Activated T-cell treated with anti-CD3 and anti-CD28 coated beads, Interleukin-2, amount 50 U/mL, for 48 hours (primary cell): Measurements from ENCODE around the gene MYO1A.
A peak's percentile ranks its signal among the peaks of the same experiment; 100 is the strongest.
"Not testable (repeated sequence)": the region's sequence is repeated elsewhere in the genome, so short reads cannot be mapped to it uniquely, and the experiment has no call there.

Source experiments
- DNase-seq, 2 experiments: peaks; one replicate each; pipeline ENCODE4 v3.0.0-alpha.2; 2020

The MYO1A gene

DNA sequence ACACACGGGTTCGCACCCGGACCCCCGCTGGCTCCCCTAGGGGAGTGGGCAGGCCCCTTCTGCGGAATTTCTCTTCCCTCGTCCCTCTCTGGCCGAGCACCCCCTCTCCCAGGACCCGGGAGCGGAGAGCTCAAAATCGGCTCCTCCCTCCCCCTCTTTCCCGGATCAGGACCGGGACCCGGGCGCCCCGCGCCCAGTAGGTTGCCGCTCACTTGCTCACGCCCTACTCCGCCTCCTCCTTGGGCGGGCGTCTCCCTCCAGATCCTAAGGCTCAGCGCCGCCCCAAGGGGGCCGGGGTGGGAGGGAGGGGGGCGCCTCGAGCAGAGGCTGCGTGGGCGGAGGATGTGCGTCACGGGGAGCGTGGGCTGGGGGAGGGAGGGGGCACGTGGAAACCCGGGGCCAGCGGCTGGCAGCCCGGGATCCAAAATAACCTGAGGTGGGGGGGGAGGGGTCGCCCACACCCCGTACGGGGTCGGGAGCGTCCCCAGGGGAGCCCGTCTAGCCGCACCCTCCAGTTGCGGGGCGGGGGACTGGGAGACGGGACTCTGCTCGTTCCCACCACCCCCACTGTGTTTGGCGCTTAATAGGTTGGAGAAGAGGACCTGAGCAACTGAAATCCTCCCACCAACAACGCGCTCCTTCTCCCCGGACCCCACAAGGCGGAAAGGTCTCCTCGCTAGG is 37.2 kb upstream of the MYO1A start:
- DNase-seq, result peak; percentile 94

GRCh38 chr12:57086493-57087009 is 36.6 kb upstream of the MYO1A start:
- DNase-seq, result peak; percentile 66 to 72

DNA sequence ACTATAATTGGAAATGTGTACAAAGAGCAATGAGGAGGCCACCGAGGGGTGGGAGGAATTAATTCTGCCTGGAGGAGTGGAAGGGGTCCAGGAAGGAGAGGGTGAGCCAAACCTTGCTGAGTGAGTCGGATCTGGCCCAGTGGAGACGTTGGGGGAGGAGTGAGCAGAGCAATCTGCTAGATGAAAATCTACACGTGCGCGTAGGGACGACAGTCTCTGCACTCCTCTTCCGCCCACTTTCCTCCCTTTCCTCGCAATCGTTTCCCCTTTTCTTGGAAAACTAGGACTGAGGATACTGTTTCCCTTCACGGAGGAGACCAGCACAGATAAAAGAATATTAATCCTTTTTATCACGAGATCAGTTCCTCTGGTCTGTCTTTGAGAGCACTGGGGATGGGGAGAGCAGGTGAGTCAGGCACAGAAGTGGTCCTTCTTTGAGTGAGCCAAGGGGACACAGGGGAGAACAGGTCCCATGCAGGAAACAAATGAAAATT is 36.1 kb upstream of the MYO1A start:
- peak; percentile 68 to 72 for DNase-seq

- DNase-seq, result no peak
These were observed 30.9 kb upstream of the MYO1A start for GRCh38 chr12:57080855-57081254.

DNA sequence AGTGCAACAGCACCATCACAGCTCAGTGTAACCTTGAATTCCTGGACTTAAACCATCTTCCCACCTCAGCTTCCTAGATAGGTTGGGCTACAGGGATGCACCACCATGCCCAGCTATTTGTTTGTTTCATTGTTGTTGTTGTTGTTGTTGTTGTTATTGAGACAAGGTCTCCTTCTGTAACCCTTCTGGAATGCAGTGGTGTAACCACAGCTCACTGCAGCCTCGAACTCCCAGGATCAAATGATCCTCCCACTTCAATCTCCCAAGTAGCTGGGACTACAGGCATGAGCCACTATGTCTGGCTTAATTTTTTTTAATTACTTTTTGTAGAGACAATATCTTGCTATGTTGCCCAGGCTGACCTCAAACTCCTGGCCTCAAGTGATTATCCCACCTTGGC is 29.9 kb upstream of the MYO1A start:
- no peak for DNase-seq

DNA sequence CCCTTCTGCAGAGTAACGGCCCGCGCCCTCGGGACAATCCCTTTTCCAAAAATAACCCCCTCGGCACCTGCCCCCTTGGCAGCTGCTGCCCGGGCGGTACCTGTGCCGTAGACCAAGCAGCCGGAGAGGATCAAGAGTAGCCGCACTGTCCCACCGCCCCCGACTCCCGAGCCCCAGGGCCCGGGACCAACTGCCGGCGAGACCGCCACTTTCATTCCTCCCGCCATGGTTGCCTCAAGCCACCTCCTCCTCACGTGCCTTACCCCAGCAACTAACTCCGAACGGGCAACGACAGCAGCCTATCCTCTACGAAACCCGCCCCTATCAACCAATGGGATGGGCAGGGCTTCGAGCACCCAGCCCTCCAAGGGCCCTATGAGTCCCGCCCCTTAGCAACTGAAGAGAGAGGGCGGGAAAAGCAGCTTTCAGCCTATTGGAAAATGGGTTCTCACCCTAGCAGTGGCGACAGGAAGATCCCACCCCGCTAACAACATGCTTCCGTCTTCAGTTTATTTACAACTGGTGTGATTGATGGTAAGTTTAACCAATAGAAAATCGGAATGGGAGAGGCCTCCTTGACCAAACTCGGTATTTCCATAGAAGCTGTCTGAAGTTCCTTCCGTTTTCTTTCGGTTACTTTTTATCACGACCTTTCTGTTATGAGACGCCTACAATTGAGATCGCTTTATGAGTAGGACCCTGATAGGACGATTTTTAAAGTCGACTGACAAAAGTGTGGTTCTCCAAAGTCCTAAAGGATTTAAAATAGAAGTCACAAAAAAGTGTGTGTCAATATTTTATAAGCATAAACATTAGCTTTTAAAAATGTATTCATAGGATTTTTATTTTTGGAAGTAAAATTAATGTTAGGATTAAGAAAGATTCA is 28.8 kb upstream of the MYO1A start, which contains the start of gene NEMP1:
TSS of gene NEMP1 (minus strand) at position 273 of the 886 bp plus-strand sequence. CDS start at position 227, 46 bp downstream.
- DNase-seq, result peak; percentile 92 to 94

DNA sequence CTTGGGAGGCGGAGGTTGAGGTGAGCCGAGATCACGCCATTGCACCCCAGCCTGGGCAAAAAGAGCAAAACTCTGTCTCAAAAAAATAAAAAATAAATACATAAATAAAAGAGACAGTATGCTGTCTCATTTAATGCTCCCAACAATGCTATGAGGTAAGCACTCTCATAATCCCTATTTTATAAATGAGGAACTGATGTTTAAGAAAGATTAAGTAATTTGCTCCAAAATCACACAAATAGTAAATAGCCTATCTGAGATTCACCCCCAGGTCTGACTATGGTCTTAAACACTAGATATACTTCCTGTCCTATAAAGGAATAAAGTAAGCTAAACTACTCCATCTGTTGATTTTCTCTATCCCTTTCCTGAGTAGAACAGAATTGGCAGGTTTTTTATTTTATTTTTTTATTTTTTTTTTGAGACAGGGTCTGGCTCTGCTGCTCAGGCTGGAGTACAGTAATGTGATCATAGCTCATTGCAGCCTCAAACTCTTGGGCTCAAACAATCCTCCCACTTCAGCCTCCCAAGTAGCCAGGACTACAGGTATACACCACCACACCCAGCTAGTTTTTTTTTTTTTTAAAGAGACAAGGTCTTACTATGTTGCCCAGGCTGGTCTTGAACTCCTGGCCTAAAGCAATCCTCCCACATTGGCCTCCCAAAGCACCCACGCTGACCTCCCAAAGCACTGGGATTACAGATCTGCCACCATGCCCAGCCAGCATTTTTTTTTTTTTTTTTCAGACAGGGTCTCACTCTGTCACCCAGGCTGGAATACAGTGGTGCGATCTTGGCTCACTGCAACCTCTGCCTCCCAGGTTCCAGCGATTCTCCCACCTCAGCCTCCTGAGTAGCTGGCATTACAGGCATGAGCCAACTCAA is 23.9 kb upstream of the MYO1A start:
- DNase-seq, result not testable (repeated sequence)

DNA sequence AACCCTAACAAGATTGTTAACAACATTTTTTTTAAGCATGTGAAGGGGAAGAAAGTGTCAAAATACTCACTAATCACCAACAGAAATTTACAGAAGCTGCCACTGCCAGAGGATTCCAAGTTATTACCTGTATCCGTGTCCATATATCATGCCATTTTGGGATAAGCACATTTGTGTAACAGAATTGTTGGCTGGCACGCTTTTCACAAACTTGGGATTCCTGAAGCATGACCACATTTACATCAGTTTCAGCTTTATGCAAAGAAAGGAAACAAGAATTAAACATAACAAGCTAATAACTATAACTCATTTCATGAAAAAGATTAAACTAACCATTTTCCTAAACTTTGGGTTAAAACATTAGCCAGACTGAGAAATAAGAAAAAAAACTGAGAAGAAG is 22.7 kb upstream of the MYO1A start:
- no peak for DNase-seq

GRCh38 chr12:57069523-57069922 is 19.6 kb upstream of the MYO1A start:
- DNase-seq, result peak; percentile 65 to 68

DNA sequence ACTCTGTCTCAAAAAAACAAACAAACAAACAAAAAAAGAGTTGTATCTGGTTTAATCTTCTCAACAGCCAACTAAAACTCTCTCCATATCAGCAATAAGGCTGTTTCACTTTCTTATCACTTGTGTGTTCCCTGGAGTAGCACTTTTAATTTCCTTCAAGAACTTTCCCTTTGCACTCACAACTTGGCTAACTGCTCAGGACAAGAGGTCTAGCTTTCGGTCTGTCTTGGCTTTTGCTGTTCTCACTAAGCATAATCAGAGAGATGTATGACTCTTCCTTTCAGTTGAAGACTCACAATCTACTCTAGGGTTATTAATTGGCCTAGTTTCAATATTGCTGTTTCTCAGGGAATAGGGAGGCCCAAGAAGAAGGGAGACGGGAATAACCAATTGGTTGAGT is 16.3 kb upstream of the MYO1A start:
- no peak for DNase-seq

GRCh38 chr12:57063991-57064685 is 14.2 kb upstream of the MYO1A start:
- DNase-seq, result no peak

GRCh38 chr12:57058454-57058853 is 8.5 kb upstream of the MYO1A start:
- DNase-seq, result no peak

DNA sequence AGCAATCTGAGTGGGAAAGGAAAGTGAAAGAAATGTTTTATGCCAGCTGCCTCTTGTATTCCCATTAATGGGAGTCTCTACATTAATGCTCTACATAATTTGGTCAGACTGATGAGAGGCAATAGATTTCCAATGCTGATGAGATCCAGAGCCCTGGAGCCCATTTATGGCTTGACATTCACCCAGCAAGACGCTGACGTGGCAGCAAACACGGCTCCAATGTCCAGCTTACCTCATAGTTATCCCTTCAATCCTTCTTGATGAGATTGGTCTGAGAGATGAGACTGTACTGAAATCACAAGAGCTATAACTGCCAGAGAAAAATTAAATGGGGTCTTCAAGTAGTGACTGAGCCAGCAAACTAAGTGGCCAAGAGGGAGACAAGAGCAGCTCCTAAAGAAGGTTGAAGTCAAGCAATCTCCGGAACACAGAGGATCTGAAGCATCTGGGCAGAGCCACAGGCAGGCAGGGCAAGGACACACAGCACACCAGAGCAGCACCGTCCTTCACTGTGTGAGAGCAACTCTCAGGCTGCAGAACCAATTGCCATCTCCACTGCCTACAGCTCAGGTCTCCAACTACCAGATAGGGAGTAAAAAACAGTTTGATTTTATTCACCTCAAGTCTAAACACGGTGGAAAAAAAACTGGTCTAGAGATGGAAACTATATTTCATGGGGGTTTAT is 7.3 kb upstream of the MYO1A start:
- DNase-seq, result no peak

GRCh38 chr12:57055824-57056223 is 5.9 kb upstream of the MYO1A start:
- DNase-seq, result no peak

- not testable (repeated sequence) for DNase-seq
These were observed 4.0 kb upstream of the MYO1A start for GRCh38 chr12:57053901-57054300.

DNA sequence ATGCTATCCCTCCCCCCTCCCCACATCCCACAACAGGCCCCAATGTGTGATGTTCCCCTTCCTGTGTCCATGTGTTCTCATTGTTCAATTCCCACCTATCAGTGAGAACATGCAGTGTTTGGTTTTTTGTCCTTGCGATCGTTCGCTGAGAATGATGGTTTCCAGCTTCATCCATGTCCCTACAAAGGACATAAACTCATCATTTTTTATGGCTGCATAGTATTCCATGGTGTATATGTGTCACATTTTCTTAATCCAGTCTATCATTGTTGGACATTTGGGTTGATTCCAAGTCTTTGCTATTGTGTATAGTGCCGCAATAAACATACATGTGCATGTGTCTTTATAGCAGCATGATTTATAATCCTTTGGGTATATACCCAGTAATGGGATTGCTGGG is 3.2 kb upstream of the MYO1A start:
- not testable (repeated sequence) for DNase-seq

DNA sequence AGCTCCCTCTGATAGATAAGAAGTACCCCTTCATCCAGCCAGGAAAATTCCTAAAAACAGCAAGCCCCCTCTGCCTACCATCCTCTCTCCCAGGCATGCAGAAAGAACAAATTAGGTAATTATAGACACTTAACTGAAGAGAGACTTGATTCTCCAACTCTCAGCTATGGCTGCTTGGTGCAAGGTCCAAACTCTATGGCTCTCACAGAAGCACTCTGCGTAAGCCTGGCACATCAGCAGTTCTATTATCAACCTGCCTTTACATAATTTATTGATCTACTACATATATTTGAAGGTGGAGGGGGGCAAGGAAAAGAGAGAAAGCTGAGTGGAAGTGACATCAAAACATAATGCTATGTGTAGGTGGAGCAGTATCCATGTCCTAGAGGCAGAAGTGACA is 1.1 kb upstream of the MYO1A start:
- no peak for DNase-seq

GRCh38 chr12:57049119-57049446 is 846 bp downstream of the MYO1A start:
- DNase-seq, result no peak

DNA sequence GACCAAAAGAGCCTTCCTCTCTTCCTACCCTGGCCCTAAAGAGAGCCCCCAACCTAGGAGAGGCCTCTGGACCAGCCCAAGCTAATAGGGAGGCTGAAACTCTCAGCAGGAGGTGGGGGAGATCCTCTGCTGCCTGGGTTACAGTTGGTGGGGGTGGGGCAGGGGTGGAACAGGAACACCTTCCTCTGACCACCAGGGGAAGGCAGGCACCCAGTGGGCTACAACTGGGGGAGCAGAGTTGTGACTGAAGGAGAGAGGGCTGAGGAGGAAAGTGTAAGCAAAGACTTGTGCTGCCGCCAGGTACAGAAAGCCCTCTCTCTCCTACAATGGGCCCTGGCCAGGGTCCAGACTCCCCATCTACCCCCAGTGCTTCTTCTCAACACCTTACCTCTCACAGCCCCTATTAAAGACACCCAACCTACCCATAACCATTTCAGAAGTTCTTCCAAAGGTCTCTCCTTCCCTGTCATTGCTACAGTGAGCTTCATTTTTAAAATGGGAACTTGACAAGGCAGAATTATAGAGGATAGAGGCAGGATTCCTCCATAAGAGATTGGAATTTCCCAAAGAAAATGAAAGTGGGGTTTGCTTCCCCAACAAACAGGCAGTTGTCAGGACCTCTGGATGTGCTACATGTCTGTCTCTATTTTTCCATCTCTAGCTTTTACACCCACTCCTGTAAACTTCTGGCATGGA is 1.4 kb downstream of the MYO1A start:
- DNase-seq, result no peak

- DNase-seq, result no peak
These were observed 1.9 kb downstream of the MYO1A start for GRCh38 chr12:57047981-57048380.
